Activated CD8-positive, alpha-beta memory T cell treated with anti-CD3 and anti-CD28 coated beads for 24 hours (primary cell): Measurements from ENCODE around the gene SLC11A1.

ENCODE experiments used
- DNase-seq: peaks from one replicate; pipeline ENCODE4 v3.0.0-alpha.2; 2020

SLC11A1 gene, protein sequence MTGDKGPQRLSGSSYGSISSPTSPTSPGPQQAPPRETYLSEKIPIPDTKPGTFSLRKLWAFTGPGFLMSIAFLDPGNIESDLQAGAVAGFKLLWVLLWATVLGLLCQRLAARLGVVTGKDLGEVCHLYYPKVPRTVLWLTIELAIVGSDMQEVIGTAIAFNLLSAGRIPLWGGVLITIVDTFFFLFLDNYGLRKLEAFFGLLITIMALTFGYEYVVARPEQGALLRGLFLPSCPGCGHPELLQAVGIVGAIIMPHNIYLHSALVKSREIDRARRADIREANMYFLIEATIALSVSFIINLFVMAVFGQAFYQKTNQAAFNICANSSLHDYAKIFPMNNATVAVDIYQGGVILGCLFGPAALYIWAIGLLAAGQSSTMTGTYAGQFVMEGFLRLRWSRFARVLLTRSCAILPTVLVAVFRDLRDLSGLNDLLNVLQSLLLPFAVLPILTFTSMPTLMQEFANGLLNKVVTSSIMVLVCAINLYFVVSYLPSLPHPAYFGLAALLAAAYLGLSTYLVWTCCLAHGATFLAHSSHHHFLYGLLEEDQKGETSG

DNA sequence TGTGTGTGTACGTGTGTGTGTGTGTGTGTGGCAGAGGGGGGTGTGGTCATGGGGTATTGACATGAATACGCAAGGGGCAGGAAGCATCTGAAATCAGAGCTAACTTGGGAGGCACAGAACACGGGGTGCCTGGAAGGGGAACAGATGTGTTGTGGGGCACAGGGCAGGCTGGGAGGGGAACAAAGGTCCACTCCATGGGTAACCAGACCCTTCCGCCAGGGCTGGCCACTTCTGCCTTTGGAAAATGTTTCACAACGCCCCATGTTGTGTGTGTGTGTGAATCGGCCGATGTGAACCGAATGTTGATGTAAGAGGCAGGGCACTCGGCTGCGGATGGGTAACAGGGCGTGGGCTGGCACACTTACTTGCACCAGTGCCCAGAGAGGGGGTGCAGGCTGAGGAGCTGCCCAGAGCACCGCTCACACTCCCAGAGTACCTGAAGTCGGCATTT, at the start of gene SLC11A1:
TSS of gene SLC11A1 (plus strand) at position 358 of the 451 bp plus-strand sequence. CDS start 96 bp downstream, outside the sequence.
- DNase-seq, result no peak

DNA sequence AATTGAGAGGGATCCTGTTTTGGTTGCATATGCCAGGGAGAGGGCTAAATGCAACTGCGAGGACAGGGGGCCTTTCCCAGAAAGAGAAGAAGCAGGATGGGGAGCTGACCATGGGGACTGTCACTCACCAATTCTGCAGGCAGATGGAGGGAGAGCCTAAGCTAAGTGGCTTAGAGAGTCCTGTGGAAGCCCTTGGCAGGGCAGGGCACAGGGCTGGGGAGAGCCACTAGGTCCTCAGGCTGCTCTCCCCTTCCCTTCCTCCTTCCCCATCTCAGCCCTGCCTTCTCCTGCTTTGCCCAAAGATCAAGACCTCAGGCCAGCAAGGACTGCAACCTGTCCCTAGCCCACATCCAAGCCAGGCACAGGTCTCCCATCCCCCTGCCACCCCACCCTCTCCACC, 49.8 kb upstream of the SLC11A1 start:
- no peak for DNase-seq

DNA sequence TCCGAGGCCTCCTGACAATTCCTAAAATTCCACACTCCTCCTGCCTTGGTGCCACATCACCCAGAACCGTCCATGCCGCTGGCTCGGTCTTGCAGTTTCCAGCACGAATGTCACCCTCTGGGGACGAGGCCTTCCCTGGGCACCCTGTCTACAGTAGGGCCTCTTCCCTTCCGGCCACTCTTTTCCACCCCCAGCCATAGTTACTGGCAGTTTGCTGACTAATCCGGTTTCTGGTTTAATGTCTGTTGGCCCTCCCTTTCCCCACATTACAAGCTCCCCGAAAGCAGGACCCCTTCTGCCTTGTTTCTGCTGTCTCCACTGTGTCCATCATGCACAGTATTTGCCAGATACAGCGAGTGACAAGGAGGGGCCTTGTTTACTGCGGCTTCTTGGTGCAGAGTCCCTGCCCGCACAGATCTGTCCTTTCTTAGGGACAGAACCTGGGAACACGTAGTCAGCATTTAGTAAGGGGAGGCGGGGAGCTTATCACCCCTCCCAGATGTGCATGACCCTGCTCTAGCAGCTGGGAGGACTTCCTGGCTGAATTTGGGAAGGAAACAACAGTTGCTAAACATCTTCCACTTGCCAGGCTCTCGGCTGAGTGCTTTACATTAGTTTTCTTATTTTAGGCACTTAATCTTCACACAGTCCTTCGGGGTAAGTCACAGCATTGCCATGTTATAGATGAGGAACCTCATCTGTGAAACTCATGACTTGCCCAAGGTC, 49.0 kb upstream of the SLC11A1 start:
- no peak for DNase-seq

DNA sequence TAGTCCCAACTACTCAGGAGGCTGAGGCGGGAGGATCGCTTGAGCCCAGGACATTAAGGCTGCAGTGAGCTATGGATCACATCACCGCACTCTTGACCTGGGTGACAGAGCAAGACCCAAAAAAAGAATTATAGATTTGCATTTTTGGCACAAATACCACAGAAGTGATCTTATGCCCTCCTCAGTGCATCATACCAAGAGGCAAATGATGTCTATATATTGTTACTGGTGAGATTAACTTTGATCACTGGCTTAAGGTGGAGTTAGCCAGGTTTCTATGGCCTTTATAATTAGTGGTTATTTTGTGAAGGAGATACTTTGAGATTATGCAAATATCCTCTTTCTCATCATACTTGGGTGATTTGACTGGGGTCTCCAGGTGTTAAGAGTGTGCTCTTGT, 47.5 kb upstream of the SLC11A1 start:
- DNase-seq, result no peak

DNA sequence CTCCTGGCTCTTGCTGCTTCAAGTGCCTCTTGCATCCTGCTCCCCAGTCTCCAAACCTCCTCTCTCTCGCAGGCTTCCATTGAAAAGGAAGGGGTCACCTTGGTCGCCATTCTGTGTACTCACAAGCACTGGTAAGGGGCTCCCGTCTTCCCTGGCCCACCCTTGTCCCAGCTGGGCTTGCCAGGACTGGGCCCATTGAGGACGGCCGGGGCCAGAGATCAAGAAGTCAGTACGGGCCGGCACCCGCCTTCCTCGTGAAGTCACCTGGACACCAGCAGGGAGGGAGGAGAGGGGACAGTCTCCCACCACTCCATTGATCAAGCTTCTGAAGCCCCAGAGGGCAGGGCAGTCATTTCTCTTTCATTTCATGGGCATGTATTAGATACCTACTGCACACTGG, 41.4 kb upstream of the SLC11A1 start:
- DNase-seq, result no peak

DNA sequence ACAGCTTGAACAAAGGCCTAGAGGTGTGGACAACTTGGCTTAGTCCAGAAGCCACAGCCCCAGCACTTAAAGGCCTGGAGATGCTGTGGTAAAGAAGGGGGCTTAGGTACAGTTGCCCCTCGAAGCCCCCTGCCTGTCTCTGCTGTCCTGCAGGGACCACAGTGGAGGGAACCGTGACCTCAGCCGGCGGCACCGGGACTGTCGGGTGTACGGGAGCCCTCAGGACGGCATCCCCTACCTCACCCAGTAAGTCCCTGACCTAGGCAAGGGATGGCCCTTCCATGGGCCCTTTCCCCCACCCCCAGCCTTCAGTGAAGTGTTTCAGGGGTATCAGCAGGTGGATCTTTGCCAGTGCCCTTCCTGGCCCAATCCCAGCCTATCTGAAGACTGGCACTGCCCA, 40.7 kb upstream of the SLC11A1 start:
- no peak for DNase-seq

DNA sequence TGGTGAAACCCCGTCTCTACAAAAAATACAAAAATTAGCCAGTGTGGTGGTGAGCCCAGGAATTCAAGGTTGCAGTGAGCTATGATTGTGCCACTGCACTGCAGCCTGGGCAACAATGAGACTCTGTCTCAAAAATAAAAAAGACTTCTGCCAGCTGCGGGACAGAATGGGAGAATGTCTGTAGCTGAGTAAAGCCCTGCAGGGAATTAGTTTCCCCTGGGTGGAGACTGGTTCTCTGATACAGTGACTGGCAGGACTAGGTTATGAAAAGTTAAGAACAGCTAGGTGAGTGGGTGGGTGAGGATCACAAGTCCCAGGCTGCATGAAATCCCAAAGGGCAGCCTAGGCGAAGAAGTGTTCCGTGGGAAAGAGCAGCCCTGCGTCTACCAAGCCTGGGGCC, 39.2 kb upstream of the SLC11A1 start:
- DNase-seq, result no peak

DNA sequence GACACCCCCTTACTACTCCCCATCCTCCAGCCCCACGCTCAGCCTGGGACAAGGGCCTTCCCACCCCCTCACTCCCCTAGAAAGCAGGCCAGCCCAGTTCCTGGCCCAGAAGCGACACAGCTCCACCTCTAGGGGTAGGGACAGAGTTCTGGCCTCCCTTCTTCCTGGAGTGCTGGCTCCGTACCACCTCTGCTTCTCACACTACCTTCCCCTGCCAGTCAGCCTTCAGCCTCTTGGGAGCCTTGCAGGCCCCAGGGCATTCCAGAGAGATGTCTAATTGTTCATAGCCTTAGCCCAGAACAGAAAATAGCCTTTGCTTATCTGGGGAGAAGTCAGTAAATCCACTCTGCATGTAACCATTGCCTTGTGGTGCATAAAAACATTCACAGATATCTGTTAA, 38.5 kb upstream of the SLC11A1 start:
- DNase-seq, result no peak

DNA sequence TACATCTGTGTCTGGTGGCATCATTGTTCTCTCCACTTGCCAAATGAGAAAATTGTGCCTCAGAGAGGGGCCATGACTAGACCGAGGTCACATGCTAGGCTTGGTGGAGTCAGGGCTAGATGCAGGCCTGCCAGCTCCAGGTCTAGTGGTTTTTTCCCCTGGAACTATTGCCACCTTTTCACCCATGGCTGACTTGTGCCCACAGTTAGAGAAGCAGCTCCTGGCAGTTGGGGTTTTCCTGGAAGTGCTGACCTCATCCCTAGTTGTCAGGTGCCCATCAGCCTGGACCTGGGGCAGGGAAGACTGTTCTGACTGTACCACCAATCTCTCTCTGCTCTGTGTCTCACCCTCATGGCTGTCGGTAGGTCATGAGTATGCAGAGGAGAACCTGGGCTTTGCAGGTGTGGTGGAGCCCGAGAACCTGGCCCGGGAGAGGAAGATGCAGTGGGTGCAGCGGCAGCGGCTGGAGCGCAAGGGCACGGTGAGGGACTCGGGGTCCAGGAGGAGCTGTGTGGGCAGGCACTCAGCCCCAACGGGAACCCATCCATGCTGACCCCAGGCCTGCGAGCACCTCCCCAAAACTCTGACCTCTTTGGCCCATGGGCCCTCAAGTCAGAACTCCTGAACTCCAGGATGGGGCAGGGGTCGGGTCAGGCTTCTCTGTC, 37.9 kb upstream of the SLC11A1 start:
- no peak for DNase-seq

DNA sequence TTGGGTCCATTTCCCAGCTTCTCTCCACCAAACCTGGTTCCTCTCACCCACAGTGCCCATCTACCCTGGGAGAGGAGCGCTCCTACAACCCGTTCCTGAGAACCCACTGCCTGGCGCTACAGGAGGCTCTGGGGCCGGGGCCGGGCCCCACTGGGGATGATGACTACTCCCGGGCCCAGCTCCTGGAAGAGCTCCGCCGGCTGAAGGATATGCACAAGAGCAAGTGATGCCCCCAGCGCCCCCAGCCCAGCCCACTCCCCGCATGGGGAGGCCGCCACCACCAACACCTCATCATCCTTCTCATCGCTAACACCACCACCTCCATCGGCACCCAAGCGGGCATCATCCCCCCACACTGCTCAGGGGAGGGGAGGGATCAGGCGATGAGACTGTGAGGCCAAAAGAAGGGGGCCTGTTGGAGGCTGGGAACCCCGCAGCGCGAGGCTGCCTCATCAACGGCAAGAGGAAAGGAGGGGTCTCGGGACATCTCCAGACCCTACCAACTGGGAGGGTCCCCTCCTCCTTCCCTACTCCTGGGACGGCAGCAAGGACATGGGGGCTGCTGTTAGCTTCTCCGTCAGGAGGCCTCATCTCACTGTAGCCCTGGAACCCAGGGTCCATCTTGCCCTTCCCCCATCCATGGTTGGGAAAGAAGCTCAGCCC, 37.2 kb upstream of the SLC11A1 start:
- no peak for DNase-seq

DNA sequence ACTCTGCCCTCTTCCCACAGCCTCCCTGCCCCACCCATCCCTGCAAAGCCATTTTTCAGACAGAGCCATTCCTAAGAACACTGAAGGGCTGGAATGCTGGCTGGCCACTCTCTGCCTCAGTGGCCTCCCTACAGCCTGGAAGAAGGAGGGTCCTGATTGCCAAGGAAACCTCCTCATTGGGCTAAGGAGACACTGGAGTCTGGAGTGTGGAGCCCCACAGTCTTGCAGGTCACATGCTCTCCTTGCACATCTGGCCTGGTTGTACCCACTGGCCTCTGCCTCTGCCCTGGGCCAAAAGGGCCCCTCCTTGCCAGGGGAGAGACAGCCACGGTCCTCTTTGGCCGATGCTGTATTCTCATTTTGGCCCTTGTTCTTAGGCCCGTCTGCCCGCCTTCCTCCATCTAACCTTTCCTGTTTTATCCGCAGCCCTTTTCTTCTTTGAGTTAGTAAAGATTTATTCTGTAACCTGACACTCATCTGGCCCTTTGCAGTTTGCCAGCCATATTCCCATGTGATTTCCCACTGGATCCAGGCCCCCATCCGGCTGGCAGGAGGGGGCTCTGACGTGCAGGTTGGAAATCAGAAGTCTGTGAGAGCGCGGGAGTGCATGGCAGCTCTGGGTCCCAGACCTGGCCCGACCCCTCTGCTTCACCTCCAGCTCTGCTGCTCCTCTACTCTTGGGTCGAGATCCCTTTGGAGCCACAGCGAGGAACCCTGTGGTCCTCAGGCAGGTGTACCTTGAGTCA, 36.4 kb upstream of the SLC11A1 start:
- DNase-seq, result no peak

DNA sequence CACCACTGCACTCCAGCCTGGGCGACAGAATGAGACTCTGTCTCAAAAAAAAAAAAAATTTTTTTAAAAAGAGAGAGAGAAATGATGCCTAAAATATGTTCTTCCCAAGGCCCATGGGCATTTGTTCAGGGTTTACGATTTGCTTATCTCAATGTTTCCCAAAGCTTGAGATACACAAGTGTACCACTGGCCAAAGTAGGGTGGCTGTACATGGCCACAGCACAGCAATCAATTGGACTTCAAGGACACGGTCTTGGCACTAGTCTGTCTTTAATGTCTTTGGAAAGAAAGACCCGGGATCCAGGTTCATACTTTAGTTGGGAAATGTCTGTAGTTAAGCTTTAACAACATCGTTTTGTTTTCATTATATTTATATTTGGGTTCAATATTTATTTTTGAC, 34.9 kb upstream of the SLC11A1 start:
- DNase-seq, result no peak

DNA sequence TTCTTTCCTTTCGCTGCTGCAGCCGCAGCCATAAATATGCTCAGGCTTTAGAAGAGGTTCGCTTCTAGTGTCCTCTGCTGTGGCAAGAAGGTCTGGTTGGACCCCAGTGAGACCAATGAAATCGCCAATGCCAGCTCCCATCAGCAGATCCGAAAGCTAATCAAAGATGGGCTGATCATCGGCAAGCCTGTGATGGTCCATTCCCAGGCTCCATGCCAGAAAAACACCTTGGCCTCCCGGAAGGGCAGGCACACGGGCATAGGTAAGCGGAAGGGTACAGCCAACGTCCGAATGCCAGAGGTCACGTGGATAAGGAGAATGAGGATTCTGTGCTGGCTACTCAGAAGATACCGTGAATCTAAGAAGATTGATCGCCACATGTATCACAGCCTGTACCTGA, 28.0 kb upstream of the SLC11A1 start:
- no peak for DNase-seq

DNA sequence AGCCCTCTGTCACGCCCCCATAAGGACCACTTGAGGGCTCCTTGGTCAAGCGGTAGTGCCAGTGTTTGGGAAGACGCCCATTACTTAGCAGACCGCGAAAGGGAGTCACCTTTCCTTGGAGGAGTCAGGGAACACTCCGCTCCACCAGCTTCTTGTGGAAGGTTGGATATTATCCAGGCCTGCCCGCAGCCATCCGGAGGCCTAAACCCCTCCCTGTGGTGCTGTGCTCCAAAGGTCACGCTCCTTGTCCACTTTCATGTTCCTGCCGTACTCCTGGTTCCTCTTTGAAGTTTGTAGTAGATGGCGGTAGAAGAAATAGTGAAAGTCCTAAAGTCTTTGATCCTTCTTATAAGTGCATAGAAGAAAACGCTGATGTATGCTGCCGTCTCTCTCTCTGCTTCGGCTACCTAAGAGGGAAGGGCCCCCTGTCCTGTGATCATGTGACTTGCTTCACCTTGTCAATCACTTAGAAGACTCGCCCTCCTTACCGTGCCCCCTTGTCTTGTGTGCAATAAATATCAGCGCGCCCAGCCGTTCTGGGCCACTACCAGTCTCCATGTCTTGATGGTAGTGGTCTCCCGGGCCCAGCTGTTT, 27.1 kb upstream of the SLC11A1 start:
- no peak for DNase-seq

DNA sequence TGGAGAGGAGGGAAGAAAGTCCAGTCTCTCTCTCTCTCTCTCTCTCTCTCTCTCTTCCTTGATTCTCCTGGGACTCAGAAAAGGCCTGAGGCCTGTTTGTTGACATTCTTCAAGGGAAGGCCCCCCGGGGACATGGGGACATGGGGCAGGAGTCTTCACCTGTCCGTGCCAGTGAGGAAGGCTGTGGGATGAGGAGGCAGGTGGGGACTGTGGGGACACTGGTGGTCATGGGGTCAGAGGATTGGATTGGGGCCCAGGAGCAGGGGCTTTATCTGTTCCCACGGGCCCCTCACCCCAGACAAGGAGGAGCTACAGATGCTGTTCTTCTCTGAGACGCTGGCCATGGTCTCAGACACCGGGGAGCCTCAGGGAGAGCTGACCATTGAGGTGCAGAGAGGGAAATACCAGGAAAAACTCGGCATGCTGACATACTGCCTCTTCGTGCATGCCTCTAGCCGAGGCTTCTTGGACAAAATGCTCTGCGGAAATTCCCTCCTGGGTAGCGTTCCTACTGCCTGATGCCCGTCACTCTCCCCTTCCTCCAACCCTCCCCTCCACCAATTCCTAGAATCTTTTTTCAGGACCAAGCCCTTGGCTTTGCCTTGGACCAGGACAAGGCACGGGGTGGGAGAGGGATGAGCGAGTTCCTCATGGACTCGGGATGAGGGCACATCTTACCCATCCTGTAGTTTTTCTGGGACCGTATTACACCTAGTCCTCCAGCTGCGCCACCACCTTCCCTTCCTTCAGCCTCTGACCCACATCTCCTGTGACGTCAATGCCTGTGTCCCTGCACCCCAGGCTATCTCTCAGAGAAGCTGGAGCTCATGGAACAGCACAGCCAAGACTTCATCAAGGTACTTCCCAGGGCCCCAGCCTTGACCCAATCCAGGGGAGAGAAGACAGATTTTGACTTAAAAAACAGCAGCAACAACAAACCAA, 24.6 kb upstream of the SLC11A1 start:
- DNase-seq, result no peak

DNA sequence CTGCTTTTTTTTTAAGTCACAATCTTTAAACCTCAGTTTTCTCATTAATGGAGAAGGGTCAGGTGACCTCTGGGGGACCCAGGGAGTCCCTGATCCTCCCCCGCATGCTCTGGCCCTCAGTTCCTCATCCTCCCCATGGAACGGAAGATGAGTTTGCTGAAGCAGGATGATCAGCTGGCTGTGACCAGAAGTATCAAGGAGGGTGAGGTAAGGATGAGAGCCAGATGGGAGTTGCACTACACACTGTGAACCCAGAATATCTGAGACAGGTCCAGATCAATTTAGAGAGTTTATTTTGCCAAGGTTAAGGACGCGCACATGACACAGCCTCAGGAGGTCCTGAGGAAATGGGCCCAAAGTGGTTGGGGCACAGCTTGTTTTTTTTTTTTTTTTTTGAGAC, 21.6 kb upstream of the SLC11A1 start:
- no peak for DNase-seq

DNA sequence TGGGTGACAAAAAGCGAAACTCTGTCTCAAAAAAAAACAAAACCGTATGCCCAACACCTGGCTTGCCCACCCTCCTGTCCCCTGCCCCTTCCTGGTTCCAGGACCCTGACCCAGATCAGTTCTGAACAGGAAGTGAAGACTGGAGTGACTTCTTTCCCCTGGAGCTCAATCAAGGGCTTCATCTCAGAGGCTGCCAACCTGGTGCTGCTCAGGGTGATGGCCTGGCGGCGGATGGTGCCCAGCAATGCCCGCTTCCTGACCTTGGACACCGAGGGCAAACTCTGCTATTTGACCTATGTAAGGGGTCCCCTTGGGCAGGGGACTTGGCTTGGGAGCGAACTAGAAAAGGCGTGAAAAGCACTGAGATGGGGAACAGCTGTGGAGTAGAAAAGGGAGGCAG, 19.5 kb upstream of the SLC11A1 start:
- DNase-seq, result no peak

DNA sequence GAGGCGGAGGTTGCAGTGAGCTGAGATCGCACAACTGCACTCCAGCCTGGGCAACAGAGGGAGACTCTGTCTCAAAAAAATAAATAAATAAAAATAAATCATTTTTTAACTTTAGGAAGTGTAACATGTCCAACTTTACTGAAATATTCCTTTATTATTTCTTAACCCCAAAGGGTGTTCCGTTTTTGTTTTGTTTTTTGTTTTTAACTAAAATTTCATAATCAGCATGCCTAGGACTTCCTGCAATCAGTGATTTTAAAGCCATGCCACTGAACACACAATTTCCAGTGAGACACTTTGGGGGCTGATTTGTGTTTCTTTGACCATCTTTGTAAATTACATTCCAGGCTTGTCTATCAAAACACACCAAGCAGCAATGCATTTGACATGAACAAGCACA, 18.3 kb upstream of the SLC11A1 start:
- DNase-seq, result no peak

DNA sequence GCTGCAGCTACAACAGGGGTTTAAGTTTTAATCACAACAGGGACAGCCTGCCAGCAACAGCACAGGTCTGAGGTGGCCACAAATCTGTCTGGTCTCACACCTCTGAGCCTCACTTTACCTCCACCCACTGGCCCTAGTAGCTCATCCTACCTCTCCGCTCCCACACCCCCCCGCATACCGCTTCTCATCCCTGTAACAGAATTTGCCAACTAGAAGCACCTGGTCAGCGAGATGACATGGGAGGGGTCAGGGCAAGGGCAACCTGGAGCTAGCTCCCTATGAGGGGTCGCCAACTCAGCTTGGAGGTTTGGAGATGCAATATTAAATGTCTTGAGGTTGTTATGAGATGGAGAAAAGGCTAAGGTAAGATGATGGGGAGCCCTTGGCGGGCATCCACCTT, 17.9 kb upstream of the SLC11A1 start:
- DNase-seq, result no peak

DNA sequence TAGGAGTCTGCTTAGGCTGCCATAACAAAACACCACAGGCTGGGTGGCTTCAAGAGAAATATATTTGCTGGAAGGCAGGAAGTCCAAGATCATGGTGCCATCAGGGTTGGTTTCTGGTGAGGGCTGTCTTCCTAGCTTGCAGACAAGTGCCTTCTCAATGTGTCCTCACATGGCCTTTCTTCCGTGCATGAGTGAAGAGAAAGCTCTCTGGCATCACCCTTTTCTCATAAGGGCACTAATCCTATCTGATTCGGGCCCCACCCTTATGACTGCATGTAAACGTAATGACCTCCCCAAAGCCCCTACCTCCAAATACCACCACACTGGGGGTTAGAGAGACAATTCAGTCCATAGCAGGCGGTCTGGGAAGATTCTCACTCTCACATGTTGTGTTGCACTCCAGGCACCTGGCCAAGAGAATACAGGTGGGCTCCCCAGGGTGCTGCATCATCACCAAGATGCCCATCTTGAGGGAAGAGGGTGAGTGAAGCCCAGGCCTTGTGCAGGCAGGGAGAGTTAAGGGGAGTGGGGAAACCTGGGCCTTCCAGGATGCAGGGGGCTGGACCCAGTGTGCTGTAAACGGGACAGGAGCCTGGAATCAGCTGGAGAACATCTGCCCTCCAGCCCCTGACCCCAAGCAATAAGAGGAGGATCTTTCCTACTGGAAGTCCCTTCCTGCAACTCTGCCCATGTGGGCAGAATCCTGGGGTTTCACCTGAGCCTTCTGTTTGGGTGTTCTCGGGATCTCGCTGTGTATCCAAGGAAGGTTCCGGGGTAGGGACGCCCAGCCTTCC, 15.3 kb upstream of the SLC11A1 start:
- no peak for DNase-seq
